ENCODE data around the gene WDR19. TPM values are rescaled to one million over a fixed set of nuclear protein-coding genes. Genes with fewer than 3 reads are reported as not detected.

The WDR19 gene
- total and polyA plus RNA-seq, 5 donors from 2014 or later: 1.7 to 12.1 (median 2.6) TPM

GRCh38 chr4:39323821-39324220, 141.5 kb downstream of the WDR19 start:
- H3K9me3 Mint-ChIP-seq: peaks cover 0 to 1% (median 0%) of the 10 kb centered on the region in 7 donors
- no peaks in the 10 kb centered on the region for H3K4me1 ChIP-seq (ENCODE audit: control insufficient read depth, insufficient read depth, low read length, poor library complexity, severe bottlenecking)
- DNase-seq (no peak), ATAC-seq (ENCODE audit: low read depth in 2 of 2) (no peak)
- no peak overlapping the region for H3K27ac ChIP-seq (ENCODE audit: insufficient read depth, low read length, poor library complexity, severe bottlenecking)
- H3K4me1 Mint-ChIP-seq: peaks cover 0 to 10% (median 5%) of the 10 kb centered on the region in 4 donors
- H3K27ac Mint-ChIP-seq: no peak overlapping the region
- no peaks in the 10 kb centered on the region for H3K9me3 ChIP-seq (ENCODE audit: control insufficient read depth in 2 of 2, low read length in 2 of 2)
- H3K27me3 ChIP-seq (ENCODE audit: control insufficient read depth, insufficient read depth, low read length): no peaks in the 10 kb centered on the region
- no peak overlapping the region for H3K4me3 Mint-ChIP-seq
- peaks cover 45% of the 10 kb centered on the region for H3K36me3 Mint-ChIP-seq
- H3K27me3 Mint-ChIP-seq: no peaks in the 10 kb centered on the region
- peaks cover 76% of the 10 kb centered on the region for H3K36me3 ChIP-seq (ENCODE audit: control insufficient read depth, insufficient read depth, low read length)
- no peak overlapping the region for H3K4me3 ChIP-seq (ENCODE audit: low read depth, low read length)

GRCh38 chr4:39324446-39324845, 142.1 kb downstream of the WDR19 start:
- peaks cover 0 to 1% (median 0%) of the 10 kb centered on the region in 7 donors for H3K9me3 Mint-ChIP-seq
- Histone ChIP-seq H3K9me3 (ENCODE audit: control insufficient read depth in 2 of 2, low read length in 2 of 2) (no peaks in the 10 kb centered on the region), H3K4me1 (ENCODE audit: control insufficient read depth, insufficient read depth, low read length, poor library complexity, severe bottlenecking) (no peaks in the 10 kb centered on the region), H3K27ac (ENCODE audit: insufficient read depth, low read length, poor library complexity, severe bottlenecking) (no peak overlapping the region), H3K36me3 (ENCODE audit: control insufficient read depth, insufficient read depth, low read length) (peaks cover 70% of the 10 kb centered on the region), H3K4me3 (ENCODE audit: low read depth, low read length) (no peak overlapping the region), H3K27me3 (ENCODE audit: control insufficient read depth, insufficient read depth, low read length) (no peaks in the 10 kb centered on the region)
- H3K27me3 Mint-ChIP-seq: no peaks in the 10 kb centered on the region
- ATAC-seq (ENCODE audit: low read depth in 2 of 2): no peak
- peaks cover 0 to 10% (median 5%) of the 10 kb centered on the region in 4 donors for H3K4me1 Mint-ChIP-seq
- no peak for DNase-seq
- no peak overlapping the region for H3K27ac Mint-ChIP-seq
- no peak overlapping the region for H3K4me3 Mint-ChIP-seq
- H3K36me3 Mint-ChIP-seq: peaks cover 42% of the 10 kb centered on the region

GRCh38 chr4:39324897-39325613, 142.7 kb downstream of the WDR19 start:
- Mint-ChIP-seq H3K36me3 (peaks cover 38% of the 10 kb centered on the region), H3K27ac (peak overlapping the region; percentile 30 to 79 (median 60)), H3K4me3 (no peak overlapping the region), H3K9me3 (peaks cover 0 to 1% (median 0%) of the 10 kb centered on the region in 7 donors), H3K27me3 (no peaks in the 10 kb centered on the region), H3K4me1 (peaks cover 0 to 10% (median 5%) of the 10 kb centered on the region in 4 donors)
- Histone ChIP-seq H3K9me3 (ENCODE audit: control insufficient read depth in 2 of 2, low read length in 2 of 2) (no peaks in the 10 kb centered on the region), H3K4me1 (ENCODE audit: control insufficient read depth, insufficient read depth, low read length, poor library complexity, severe bottlenecking) (no peaks in the 10 kb centered on the region), H3K4me3 (ENCODE audit: low read depth, low read length) (no peak overlapping the region), H3K36me3 (ENCODE audit: control insufficient read depth, insufficient read depth, low read length) (peaks cover 66% of the 10 kb centered on the region), H3K27me3 (ENCODE audit: control insufficient read depth, insufficient read depth, low read length) (no peaks in the 10 kb centered on the region), H3K27ac (ENCODE audit: insufficient read depth, low read length, poor library complexity, severe bottlenecking) (no peak overlapping the region)
- ATAC-seq (ENCODE audit: low read depth in 2 of 2) (no peak), DNase-seq (no peak)

GRCh38 chr4:39326468-39326977, 144.2 kb downstream of the WDR19 start:
- no peaks in the 10 kb centered on the region for H3K27me3 Mint-ChIP-seq
- Histone ChIP-seq H3K4me1 (ENCODE audit: control insufficient read depth, insufficient read depth, low read length, poor library complexity, severe bottlenecking) (no peaks in the 10 kb centered on the region), H3K27me3 (ENCODE audit: control insufficient read depth, insufficient read depth, low read length) (no peaks in the 10 kb centered on the region), H3K4me3 (ENCODE audit: low read depth, low read length) (no peak overlapping the region), H3K36me3 (ENCODE audit: control insufficient read depth, insufficient read depth, low read length) (peaks cover 54% of the 10 kb centered on the region), H3K9me3 (ENCODE audit: control insufficient read depth in 2 of 2, low read length in 2 of 2) (no peaks in the 10 kb centered on the region), H3K27ac (ENCODE audit: insufficient read depth, low read length, poor library complexity, severe bottlenecking) (no peak overlapping the region)
- DNase-seq: no peak
- H3K27ac Mint-ChIP-seq: no peak overlapping the region
- peaks cover 0 to 1% (median 0%) of the 10 kb centered on the region in 7 donors for H3K9me3 Mint-ChIP-seq
- peaks cover 35% of the 10 kb centered on the region for H3K36me3 Mint-ChIP-seq
- no peak for ATAC-seq (ENCODE audit: low read depth in 2 of 2)
- peaks cover 0 to 17% (median 11%) of the 10 kb centered on the region in 4 donors for H3K4me1 Mint-ChIP-seq
- H3K4me3 Mint-ChIP-seq: no peak overlapping the region

GRCh38 chr4:39330353-39330752, 148.0 kb downstream of the WDR19 start:
- Histone ChIP-seq H3K4me1 (ENCODE audit: control insufficient read depth, insufficient read depth, low read length, poor library complexity, severe bottlenecking) (no peaks in the 10 kb centered on the region), H3K9me3 (ENCODE audit: control insufficient read depth in 2 of 2, low read length in 2 of 2) (no peaks in the 10 kb centered on the region), H3K36me3 (ENCODE audit: control insufficient read depth, insufficient read depth, low read length) (peaks cover 24% of the 10 kb centered on the region), H3K4me3 (ENCODE audit: low read depth, low read length) (no peak overlapping the region), H3K27me3 (ENCODE audit: control insufficient read depth, insufficient read depth, low read length) (no peaks in the 10 kb centered on the region), H3K27ac (ENCODE audit: insufficient read depth, low read length, poor library complexity, severe bottlenecking) (no peak overlapping the region)
- Mint-ChIP-seq H3K27me3 (no peaks in the 10 kb centered on the region), H3K36me3 (peaks cover 23% of the 10 kb centered on the region), H3K4me3 (no peak overlapping the region), H3K27ac (peak overlapping the region in 2 of 3 donors; percentile 72 to 80), H3K9me3 (peaks cover 0 to 1% (median 0%) of the 10 kb centered on the region in 7 donors), H3K4me1 (peaks cover 10 to 33% (median 21%) of the 10 kb centered on the region in 4 donors)
- ATAC-seq (ENCODE audit: low read depth in 2 of 2) (no peak), DNase-seq (no peak)

GRCh38 chr4:39331191-39331590, 148.9 kb downstream of the WDR19 start:
- Mint-ChIP-seq H3K27ac (no peak overlapping the region), H3K9me3 (no peaks in the 10 kb centered on the region), H3K36me3 (peaks cover 18% of the 10 kb centered on the region), H3K4me1 (peaks cover 16 to 40% (median 24%) of the 10 kb centered on the region in 4 donors), H3K27me3 (no peaks in the 10 kb centered on the region), H3K4me3 (no peak overlapping the region)
- H3K36me3 ChIP-seq (ENCODE audit: control insufficient read depth, insufficient read depth, low read length): peaks cover 16% of the 10 kb centered on the region
- H3K4me3 ChIP-seq (ENCODE audit: low read depth, low read length): no peak overlapping the region
- ATAC-seq (ENCODE audit: low read depth in 2 of 2): no peak
- H3K27me3 ChIP-seq (ENCODE audit: control insufficient read depth, insufficient read depth, low read length): no peaks in the 10 kb centered on the region
- peaks cover 3% of the 10 kb centered on the region for H3K4me1 ChIP-seq (ENCODE audit: control insufficient read depth, insufficient read depth, low read length, poor library complexity, severe bottlenecking)
- no peak for DNase-seq
- H3K9me3 ChIP-seq (ENCODE audit: control insufficient read depth in 2 of 2, low read length in 2 of 2): no peaks in the 10 kb centered on the region
- no peak overlapping the region for H3K27ac ChIP-seq (ENCODE audit: insufficient read depth, low read length, poor library complexity, severe bottlenecking)

Measured in CD4-positive, CD25-positive, alpha-beta regulatory T cell (primary cell).